ENCODE data around the gene KISS1.
"Not testable (repeated sequence)": the region's sequence is repeated elsewhere in the genome, so short reads cannot be mapped to it uniquely, and the experiment has no call there.

The KISS1 gene

DNA sequence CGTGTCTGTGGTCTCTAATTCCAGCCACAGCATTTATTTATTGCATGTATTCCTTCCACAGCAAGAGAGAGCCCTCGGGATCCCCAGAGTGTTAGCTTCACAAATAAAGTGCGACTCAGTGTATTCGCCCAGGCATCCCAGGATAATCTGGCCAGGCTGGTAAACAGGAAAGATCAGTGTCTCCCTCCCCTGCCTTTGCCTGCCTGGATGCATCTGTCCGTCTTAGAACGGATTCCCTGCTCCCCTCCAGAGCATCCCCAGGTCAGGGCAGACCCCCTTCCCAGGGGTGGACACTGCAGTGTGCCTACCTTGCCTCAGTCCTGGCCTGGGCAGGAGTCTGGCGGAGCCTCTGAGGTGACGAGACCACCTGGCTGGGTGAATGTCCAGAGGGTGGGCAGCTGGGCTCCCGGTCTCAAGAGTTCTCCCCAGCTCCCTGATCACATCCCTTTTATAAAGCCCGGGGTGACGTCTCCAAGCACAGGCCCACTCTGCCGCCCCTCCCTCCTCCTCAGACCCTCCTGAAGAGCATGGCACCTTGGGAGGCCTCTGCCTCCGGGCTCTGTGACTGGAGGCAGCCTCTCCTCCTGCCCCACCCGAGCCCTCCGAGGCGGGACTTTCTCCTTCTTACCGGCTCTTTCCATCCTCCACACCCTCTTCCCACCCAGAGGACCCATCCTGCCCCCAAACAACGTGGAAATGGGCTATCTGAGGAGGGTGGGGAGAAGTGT, at the start of gene KISS1:
TSS of gene KISS1 (minus strand) at position 424 of the 728 bp plus-strand sequence. CDS start 3,615 bp downstream, outside the sequence.
- H3K4me3 ChIP-seq (ENCODE audit: low read depth, low read length), result no peak within 1 kb of the TSS
- TF ChIP-seq CTCF (IDR thresholded peaks at IDR 0.05; ENCODE audit: borderline replicate concordance, insufficient read depth, low read depth, low read length), result no peak

DNA sequence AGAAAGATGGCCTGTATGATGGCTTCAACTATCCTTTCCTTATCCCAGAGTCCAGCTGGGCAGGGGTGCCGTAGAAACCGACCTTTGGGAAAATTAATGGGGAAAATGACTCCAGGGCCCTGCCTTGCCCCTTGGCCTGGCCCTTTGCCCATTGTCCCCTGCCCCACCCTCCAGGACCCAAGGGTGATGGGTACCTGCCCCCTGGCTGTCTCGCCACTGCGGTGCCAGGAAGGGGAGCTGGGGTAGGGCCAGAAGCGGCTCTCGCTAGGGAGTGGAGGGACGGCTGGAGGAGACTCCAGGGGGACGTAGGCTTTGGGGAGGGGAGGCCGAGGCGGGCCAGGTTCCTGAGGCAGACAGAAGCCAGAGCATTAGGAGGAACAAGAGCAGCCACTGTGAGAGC, 46.6 kb upstream of the KISS1 start:
- no peak for TF ChIP-seq CTCF (IDR thresholded peaks at IDR 0.05; ENCODE audit: borderline replicate concordance, insufficient read depth, low read depth, low read length)
- no peak overlapping the region for H3K4me3 ChIP-seq (ENCODE audit: low read depth, low read length)

GRCh38 chr1:204241914-204242313, 45.6 kb upstream of the KISS1 start:
- no peak for TF ChIP-seq CTCF (IDR thresholded peaks at IDR 0.05; ENCODE audit: borderline replicate concordance, insufficient read depth, low read depth, low read length)
- H3K4me3 ChIP-seq (ENCODE audit: low read depth, low read length), result no peak overlapping the region

- TF ChIP-seq CTCF (IDR thresholded peaks at IDR 0.05; ENCODE audit: borderline replicate concordance, insufficient read depth, low read depth, low read length), result no peak
- no peak overlapping the region for H3K4me3 ChIP-seq (ENCODE audit: low read depth, low read length)
Measured at GRCh38 chr1:204241050-204241449, 44.8 kb upstream of the KISS1 start.

DNA sequence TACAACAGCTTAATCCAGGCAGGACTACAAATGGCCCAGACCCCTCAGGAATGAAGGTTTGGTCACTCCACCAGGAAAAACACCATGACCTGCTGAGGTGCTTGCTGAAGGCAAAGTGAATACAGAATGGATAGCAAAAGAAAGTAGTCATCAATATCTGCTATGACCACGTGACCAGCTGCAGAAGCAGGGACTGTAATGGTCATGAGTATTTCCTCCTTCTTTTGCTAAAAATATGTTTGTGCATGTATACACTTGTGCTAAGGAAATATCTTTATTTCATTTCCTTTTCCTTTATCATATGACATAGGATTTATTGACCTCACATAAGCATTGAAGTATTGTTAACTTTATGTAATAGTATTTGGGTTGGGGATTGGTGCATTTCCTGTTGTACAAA, 43.9 kb upstream of the KISS1 start:
- TF ChIP-seq CTCF (IDR thresholded peaks at IDR 0.05; ENCODE audit: borderline replicate concordance, insufficient read depth, low read depth, low read length), result no peak
- H3K4me3 ChIP-seq (ENCODE audit: low read depth, low read length), result no peak overlapping the region

GRCh38 chr1:204239401-204239800, 43.1 kb upstream of the KISS1 start:
- H3K4me3 ChIP-seq (ENCODE audit: low read depth, low read length), result not testable (repeated sequence)

GRCh38 chr1:204238520-204238919, 42.2 kb upstream of the KISS1 start:
- H3K4me3 ChIP-seq (ENCODE audit: low read depth, low read length), result not testable (repeated sequence)

DNA sequence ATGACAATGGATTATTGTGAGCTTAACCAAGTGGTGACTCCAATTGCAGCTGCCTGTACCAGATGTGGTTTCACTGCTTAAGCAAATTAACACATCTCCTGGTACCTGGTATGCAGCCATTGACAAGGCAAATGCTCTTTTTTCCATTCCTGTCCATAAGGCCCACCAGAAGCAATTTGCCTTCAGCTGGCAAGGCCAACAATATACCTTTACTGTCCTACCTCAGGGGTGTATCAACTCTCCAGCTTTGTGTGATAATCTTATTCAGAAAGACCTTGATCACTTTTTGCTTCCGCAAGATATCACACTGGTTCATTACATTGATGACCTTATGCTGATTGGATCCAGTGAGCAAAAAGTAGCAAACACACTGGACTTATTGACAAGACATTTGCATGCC, 41.2 kb upstream of the KISS1 start:
- not testable (repeated sequence) for H3K4me3 ChIP-seq (ENCODE audit: low read depth, low read length)

- H3K4me3 ChIP-seq (ENCODE audit: low read depth, low read length), result no peak overlapping the region
- no peak for TF ChIP-seq CTCF (IDR thresholded peaks at IDR 0.05; ENCODE audit: borderline replicate concordance, insufficient read depth, low read depth, low read length)
Measured at GRCh38 chr1:204232526-204232925, 36.2 kb upstream of the KISS1 start.
